GM18870 (cell line): ENCODE measurements around the gene CFAP91.

Experiments used
- ATAC-seq: cut with Tn5 transposase; IDR thresholded peaks from one replicate; pipeline ENCODE4 v1.9.1; 2021; ENCODE audit warnings: moderate library complexity; ENCODE audit not compliant: unreplicated experiment

Gene CFAP91

DNA sequence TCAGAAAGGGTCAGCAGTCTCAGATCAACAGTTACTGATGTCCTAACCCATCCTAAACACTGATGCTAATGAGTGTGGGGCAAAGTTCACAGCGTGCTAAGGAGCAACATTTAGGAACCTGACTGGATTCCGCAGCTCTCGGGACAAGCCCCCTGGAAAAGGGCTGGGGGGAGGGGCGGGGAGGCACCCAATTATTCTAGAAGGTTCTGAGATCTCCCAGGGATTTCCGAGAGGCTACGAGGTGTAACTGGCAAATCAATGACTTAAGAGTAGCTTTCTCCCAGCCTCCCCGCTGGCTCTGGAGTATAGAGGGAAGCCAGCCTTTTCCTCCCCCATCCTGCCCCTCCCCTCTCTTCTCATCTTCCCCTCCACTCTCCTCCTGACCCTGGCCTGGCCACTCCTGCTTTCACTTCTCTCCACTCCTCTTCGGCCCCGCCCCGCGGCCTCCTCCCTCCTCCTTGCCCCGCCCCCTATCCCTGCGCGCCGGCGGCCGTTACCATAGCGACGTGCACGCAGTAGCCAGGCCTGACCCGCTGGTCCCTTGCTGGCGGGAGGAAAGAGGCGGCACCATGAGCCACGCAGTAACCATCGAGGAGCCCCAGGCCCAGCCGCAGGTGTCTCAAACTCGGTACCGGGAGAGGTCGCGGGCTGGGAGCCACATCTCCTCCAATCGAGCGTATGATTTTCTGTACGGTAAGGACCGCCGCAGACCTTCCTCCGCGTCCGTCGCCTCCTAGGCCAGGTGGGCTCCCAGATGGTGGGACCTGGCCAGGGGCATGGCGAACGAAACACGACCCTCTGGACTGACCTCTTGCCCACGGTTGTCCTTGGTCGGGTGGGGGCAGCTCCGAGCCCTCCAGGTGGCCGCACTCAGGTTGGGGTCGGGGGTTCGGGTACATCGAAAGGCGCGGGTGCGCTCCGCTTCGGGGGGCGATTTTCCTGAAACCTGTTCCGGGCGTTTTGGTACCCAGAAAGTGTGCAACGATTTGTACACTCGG, at the start of gene CFAP91:
TSS of gene CFAP91 (plus strand) at position 493 of the 998 bp plus-strand sequence. CDS start at position 570, 77 bp downstream.
- ATAC-seq, result peak; percentile 61

DNA sequence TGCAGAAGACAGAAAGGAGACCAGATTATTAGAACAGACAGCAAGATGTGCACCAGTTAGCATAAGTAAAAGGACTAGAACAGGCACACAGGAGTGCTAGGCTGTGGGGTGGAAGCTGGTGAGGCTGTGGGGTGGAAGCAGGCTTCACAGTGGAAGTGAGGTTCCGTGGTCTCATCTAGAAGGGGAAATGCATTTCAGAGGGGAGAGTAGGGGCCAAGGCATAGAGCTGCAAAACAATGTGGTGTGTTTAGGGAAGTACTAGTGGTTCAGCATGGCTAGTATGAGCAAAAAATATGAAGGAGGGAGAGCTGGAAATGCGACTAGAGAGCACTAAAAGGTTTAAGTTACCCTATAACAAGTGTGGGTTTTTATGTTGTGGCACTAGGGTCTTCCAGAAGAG, 48.9 kb upstream of the CFAP91 start:
- no peak for ATAC-seq

GRCh38 chr3:119657887-119658702, 44.7 kb upstream of the CFAP91 start:
- no peak for ATAC-seq

DNA sequence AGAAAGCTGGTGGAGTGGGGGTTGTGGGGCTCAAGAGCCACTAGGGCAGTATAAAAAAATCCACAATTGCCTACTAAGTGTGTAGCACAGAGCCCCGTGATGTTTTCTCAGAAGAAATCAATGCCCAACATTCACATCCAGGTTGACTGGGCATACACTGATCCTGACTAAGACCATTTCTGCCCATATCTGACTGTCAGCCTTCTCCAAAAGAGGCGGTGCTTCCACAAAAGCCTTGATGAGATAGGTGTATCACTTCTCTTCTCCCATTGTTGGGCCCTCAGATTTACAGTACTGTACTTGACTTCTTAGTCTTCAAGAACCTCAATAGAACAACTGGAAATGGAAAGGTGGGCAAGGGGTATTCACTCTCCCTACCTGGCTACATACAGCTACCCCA, 43.8 kb upstream of the CFAP91 start:
- ATAC-seq, result no peak

GRCh38 chr3:119659606-119660291, 43.1 kb upstream of the CFAP91 start:
- ATAC-seq, result no peak

DNA sequence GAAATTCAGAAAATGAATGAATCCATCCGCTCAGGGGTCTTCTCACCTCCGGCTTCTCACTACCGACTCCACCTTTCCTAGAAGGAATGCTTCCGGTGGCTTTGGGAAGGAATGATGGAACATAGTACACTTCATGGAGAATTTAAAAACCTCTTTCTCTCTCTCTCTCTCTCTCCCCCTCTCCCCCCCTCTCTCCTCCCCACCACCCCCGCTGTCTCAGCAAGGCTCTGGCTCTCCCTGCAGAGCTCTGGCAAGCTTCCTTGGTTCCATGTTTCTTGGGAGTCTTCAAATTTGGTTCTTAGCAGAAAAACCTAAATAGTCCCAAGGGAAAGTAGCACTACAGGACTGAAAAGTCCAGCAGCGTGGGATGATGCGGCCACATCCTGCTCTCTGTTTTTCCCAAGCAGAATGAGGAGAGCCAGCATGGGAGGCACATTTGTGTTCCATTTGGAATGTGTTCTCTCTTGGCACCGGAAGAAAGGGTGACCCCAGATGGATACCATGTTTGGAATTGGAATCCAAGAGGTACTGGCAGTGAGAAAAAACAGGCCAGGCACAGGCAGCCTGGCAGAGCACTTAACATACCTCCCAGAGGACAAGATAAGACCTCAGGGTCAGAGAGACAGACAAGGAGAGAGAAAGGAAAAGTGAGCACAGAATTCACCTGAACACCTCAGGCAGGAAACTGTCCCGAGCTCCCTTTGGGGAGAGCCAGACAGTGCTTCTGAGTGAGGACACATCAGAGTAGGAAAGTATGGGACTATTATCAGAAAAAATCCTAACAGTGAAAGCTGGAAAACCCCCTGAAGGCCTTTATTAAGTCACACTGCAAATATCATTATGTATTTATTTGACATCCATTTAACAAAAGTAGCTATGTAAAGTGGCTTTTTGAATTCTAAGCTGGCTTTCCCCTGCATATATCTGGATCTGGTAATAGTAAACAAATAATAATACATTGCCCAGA, 42.1 kb upstream of the CFAP91 start, which contains the start of gene POPDC2:
TSS of gene POPDC2 (minus strand) at position 116 of the 967 bp plus-strand sequence. CDS start 166 bp downstream, outside the sequence.
- no peak for ATAC-seq

GRCh38 chr3:119662604-119663373, 40.0 kb upstream of the CFAP91 start:
- ATAC-seq, result no peak

GRCh38 chr3:119663885-119664284, 38.9 kb upstream of the CFAP91 start:
- no peak for ATAC-seq

DNA sequence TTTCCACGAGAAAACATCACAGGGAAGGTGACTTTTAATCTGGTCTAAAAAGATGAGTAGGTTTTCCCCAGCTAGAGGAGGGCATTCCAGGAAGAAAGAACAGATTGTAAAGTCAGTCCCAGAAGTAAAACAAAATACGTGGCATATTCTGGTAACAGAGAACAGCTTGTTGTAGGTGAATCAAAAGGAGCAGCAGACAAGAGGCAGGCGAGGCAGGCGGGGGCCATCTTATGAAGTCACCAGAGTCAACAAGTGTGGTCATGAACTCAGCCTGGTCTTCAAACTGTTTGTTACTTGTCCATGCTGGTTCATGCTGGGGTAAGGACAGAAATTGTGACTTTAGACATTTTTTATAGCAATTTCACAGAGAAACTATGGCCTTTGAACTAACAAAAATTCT, 38.5 kb upstream of the CFAP91 start:
- no peak for ATAC-seq

- no peak for ATAC-seq
Observed at GRCh38 chr3:119664850-119665379, 37.9 kb upstream of the CFAP91 start.

GRCh38 chr3:119665954-119666559, 36.8 kb upstream of the CFAP91 start:
- ATAC-seq, result no peak

DNA sequence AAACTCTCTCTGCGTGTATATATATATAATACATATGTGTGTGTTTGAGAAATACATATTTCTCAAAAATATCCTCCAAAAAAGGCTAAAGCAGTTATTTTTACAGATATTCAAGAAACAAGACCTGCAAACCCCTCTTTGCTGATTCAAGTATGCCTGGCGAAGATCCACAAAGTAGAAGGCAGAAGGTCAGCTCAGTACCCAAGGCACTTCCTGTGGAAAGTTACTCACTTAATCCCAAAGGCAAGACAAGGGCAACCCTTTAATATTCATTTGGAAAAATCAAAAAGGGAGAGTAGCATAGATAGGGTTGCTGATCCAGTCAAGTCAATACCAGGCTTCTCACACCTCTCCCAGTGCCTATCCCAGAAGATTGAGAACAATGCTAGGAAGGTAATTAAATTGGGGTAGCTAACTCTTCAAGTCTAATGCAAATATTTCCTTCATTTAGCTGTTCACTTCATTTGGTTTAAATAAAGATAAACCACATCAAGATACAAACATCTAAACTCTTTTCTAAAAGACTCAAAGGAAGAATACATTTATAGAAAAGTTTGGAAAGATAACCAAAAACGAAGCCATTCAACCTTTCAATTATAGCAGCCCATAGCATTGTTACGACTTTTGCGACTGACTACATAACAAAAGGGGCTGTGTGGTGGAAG, 32.8 kb upstream of the CFAP91 start:
- ATAC-seq, result no peak

GRCh38 chr3:119672776-119673175, 30.0 kb upstream of the CFAP91 start:
- ATAC-seq, result no peak

DNA sequence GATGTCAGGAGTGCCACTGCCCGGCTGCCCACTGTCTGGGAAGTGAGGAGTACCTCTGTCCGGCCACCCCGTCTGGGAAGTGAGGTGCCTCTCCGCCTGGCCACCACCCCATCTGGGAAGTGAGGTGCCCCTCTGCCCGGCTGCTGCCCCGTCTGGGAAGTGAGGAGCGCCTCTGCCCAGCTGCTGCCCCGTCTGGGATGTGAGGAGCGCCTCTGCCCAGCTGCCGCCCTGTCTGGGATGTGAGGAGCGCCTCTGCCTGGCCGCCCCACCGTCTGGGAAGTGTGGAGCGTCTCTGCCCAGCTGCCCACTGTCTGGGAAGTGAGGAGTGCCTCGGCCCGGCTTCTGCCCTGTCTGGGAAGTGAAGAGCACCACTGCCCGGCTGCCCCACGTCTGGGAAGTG, 28.9 kb upstream of the CFAP91 start:
- ATAC-seq, result no peak

GRCh38 chr3:119675188-119675874, 27.5 kb upstream of the CFAP91 start:
- ATAC-seq, result no peak

DNA sequence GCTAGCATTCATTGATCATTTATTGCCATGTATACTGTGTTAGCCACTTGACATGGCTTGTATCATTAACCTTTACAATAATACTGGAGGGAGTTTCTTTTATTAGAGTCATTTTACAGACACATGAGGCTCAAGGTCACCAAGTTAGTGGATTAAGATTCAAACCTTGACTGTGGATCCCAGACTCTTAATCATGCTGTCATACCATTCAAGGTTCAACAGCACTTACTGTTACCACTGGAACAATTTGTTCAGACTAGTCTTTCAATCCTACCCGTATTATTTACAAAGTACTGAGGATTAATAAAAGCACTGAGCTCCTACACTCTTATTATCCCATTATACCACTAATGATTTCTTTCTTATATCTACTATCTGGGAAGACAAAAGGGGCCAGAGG, 26.8 kb upstream of the CFAP91 start:
- no peak for ATAC-seq
